Smooth muscle cell (in vitro differentiated cells): ENCODE measurements around the gene WDR33. TPM values are rescaled to one million over a fixed set of nuclear protein-coding genes. Genes with fewer than 3 reads are reported as not detected.

Experiments used
- DNase-seq: peaks from one replicate; lab custom pipeline; 2025; ENCODE audit not compliant: unreplicated experiment; lab: John Stamatoyannopoulos, UW
- H2AFZ ChIP-seq: fragments of 200-600 bp; sonication (generic); 2 replicates; pipeline ENCODE4 v1.6.0; 2016; ENCODE audit warnings: antibody characterized with exemption, low read depth, mild to moderate bottlenecking
- H3F3A ChIP-seq: fragments of 200-600 bp; sonication (generic); 2 replicates; pipeline ENCODE4 v1.6.0; 2017; ENCODE audit warnings: antibody characterized with exemption, low read depth
- H3K27ac ChIP-seq: fragments of 200-600 bp; sonication (generic); 2 replicates; pipeline ENCODE4 v1.5.1; 2016; ENCODE audit warnings: low read depth, mild to moderate bottlenecking
- H3K27me3 ChIP-seq: fragments of 200-600 bp; sonication (generic); 2 replicates; pipeline ENCODE4 v1.6.1; 2016; ENCODE audit warnings: low read depth, mild to moderate bottlenecking
- H3K36me3 ChIP-seq: fragments of 200-600 bp; sonication (generic); 2 replicates; pipeline ENCODE4 v1.5.1; 2016; ENCODE audit warnings: low read depth
- H3K4me1 ChIP-seq: fragments of 200-600 bp; sonication (generic); 2 replicates; pipeline ENCODE4 v1.5.1; 2016; ENCODE audit warnings: low read depth
- H3K4me2 ChIP-seq: fragments of 200-600 bp; sonication (generic); 2 replicates; pipeline ENCODE4 v1.6.0; 2016; ENCODE audit warnings: mild to moderate bottlenecking
- H3K4me3 ChIP-seq: fragments of 200-600 bp; sonication (generic); 2 replicates; pipeline ENCODE4 v1.5.1; 2016; ENCODE audit warnings: mild to moderate bottlenecking
- H3K79me2 ChIP-seq: fragments of 200-600 bp; sonication (generic); 2 replicates; pipeline ENCODE4 v1.6.0; 2016; ENCODE audit warnings: low read depth, mild to moderate bottlenecking
- H3K9ac ChIP-seq: fragments of 200-600 bp; sonication (generic); 2 replicates; pipeline ENCODE4 v1.6.0; 2016; ENCODE audit warnings: low read depth
- H3K9me3 ChIP-seq: fragments of 200-600 bp; sonication (generic); replicated peaks from 2 replicates; pipeline ENCODE4 v1.5.1; 2016; ENCODE audit warnings: low read depth
- H4K20me1 ChIP-seq: fragments of 200-600 bp; sonication (generic); 2 replicates; pipeline ENCODE4 v1.6.0; 2016; ENCODE audit warnings: low read depth
- CTCF ChIP-seq: fragments of 200-600 bp; sonication (generic); IDR thresholded peaks from 2 replicates; pipeline ENCODE4 v1.5.1; 2017; ENCODE audit warnings: borderline replicate concordance, mild to moderate bottlenecking, antibody characterized with exemption; ENCODE audit not compliant: insufficient read depth, poor library complexity, severe bottlenecking
- WGBS: methylation state at CpG from one replicate; pipeline ENCODE4 v1.1.7; 2016; ENCODE audit warnings: low lambda C conversion rate; 5-methylcytosine and 5-hydroxymethylcytosine counted together
- polyA plus RNA-seq: library from polyadenylated mRNA; unstranded; fragments of >200 nt; fragmentation: Nextera tagmentation; extraction: Ambion mirVana; gene quantifications from 2 replicates; pipeline ENCODE4 v1.2.1, GENCODE V29; 2016
- total RNA-seq: library from RNA; depleted of rRNA; stranded (reverse); fragments of >200 nt; gene quantifications from 2 replicates; pipeline ENCODE4 v1.2.3, GENCODE V29; 2014

Gene WDR33
- total and polyA plus RNA-seq, 2 experiments from 2014 or later, result 30.4 to 43.3 TPM

DNA sequence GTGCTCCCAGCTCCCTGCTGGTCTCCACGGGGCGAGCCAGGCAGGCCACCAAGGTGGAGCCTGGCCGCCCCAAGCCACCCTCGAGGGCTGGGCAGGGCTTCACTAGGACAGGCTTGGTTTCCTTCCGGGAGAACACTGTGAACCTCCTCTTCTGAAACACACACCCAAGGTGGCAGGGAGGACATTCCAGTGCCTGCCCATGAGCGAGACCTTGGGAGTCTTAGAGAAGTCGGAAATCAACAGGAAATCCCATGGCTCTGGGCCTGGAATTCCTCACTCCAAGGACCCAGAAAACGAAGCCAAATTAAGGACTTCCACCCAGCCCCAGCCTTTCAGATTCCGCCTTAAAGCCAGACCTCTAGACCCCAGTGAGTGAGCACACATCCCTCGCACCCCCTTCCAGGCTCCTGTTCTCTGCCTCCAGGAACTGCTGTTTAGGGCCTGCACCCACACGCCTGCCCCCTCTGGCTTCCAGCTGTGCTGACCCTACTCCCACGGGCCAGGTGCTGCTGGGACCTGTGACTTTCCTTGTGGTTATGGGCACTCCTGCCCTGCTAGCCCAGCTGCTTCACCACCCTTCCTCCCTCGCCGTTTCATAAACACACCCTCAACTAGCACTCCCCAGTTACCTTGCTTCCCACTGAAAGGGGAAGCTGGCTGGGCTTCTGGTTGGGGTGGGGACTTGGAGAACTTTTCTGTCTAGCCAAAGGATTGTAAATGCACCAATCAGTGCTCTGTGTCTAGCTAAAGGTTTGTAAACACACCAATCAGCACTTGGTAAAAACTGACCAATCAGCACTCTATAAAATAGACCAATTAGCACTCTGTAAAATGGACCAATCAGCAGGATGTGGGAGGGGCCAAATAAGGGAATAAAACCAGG, 151.3 kb downstream of the WDR33 start:
- Histone ChIP-seq H3K9me3 (no peaks in the 10 kb centered on the region), H3K27me3 (peaks cover 3% of the 10 kb centered on the region), H4K20me1 (peaks cover 40% of the 10 kb centered on the region), H3K4me2 (no peak overlapping the region), H3K36me3 (no peaks in the 10 kb centered on the region), H3K4me1 (peaks cover 11% of the 10 kb centered on the region), H3K9ac (no peak overlapping the region), H3K27ac (no peak overlapping the region), H2AFZ (no peak overlapping the region), H3K79me2 (no peaks in the 10 kb centered on the region), H3F3A (no peaks in the 10 kb centered on the region), H3K4me3 (no peak overlapping the region)
- DNase-seq, result no peak
- TF ChIP-seq CTCF, result no peak
- WGBS, result 87% methylated on average over 14 of the region's 14 CpGs

DNA sequence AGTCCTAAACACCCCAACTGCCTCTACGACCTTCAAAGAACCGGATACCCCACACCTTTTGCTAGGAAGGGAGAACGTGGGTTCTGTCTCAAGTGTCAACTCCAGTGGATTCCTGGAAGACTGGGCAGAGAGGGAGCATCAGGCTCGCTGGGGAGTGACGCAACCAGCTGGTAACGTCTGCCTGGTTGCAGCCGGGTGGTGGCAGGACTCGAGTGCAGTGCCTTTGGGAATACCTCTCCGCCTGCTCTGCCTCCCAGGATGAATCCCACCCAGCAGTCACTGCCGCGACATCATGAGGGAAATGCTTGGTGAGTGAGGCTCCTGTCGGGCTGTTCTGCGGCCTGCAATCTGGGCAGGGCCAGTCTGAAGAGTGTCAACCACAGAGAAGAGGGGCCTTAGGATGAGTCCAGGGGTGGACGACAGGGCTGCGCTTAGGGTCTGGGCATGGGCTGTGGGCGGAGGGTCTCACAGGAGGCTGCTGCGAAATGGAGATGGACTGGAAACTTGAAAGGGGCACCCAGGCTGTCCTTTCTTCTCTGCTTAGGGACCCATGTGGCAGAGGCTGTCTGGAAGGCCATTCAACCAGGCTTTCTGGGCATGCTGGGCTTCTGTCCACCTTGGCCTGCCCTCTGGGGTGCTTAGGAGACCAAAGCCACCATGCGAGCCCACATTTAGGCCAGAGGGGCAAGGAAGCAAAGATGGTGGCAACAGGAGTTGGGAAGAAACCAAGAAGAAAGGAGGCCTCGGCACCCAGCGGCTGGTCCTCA, 152.1 kb downstream of the WDR33 start:
- Histone ChIP-seq H3K9ac (no peak overlapping the region), H3K27me3 (no peaks in the 10 kb centered on the region), H3K9me3 (no peaks in the 10 kb centered on the region), H4K20me1 (peaks cover 35% of the 10 kb centered on the region), H3F3A (no peaks in the 10 kb centered on the region), H2AFZ (no peak overlapping the region), H3K4me2 (no peak overlapping the region), H3K79me2 (no peaks in the 10 kb centered on the region), H3K4me1 (peaks cover 10% of the 10 kb centered on the region), H3K36me3 (no peaks in the 10 kb centered on the region), H3K4me3 (no peak overlapping the region), H3K27ac (no peak overlapping the region)
- no peak for DNase-seq
- WGBS, result 90% methylated on average over 20 of the region's 20 CpGs
- no peak for TF ChIP-seq CTCF

DNA sequence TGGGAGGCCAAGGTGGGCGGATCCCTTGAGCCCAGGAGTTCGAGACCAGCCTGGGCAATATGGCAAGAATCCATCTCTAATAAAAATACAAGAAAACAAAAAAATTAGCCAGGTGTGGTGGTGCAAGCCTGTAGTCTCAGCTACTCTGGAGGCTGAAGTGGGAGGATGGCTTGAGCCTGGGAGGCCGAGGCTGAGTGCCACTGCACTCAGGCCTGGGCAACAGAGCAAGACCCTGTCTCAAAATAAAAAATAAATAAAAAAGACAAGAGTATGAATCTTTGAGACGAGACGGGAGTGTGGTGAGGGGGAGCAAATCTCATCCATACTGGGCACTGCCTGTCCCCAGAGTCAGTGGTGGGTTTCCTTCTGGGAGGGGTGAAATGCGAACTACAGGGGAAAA, 152.8 kb downstream of the WDR33 start:
- H3K27ac ChIP-seq, result no peak overlapping the region
- no peak overlapping the region for H3K4me2 ChIP-seq
- H3K4me1 ChIP-seq, result peaks cover 9% of the 10 kb centered on the region
- H3K36me3 ChIP-seq, result no peaks in the 10 kb centered on the region
- 96% methylated on average over 6 of the region's 6 CpGs for WGBS
- H3K9ac ChIP-seq, result no peak overlapping the region
- no peak overlapping the region for H2AFZ ChIP-seq
- no peak overlapping the region for H3K4me3 ChIP-seq
- no peaks in the 10 kb centered on the region for H3K9me3 ChIP-seq
- no peaks in the 10 kb centered on the region for H3K79me2 ChIP-seq
- H4K20me1 ChIP-seq, result peaks cover 29% of the 10 kb centered on the region
- no peak for DNase-seq
- no peaks in the 10 kb centered on the region for H3F3A ChIP-seq
- TF ChIP-seq CTCF, result no peak
- H3K27me3 ChIP-seq, result no peaks in the 10 kb centered on the region
